ENCODE measurements around the gene CENPM. TPM values are rescaled to one million over a fixed set of nuclear protein-coding genes. Genes with fewer than 3 reads are reported as not detected.

The CENPM gene
- total and polyA plus RNA-seq, 2 experiments from 2014 or later = 50.0 to 61.6 TPM

DNA sequence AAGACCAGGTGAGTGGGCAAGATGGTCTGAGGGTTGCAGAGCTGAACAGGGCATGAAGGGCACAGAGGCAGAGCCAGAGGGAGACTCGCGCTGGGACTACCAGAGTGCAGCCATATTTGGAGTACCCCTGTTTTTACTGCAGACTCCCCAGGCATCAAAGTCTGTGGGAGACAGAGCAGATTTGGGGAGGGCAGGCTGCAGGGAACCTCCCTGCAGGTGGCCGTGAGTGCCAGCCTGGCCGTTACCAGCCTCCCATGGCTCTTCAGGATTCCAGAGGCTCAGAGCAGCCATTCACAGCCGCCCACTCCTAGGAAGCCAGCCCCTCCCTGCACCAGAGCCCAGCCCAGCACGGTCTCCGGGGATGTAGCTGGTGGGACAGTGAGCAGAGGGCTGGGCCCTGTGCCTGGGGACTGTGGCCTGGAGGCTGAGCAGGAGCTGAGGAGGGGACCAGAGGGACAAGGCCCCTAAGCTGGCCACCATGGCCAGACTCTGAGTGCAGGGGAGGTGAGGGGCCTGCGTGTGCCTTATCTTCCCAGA is 22.2 kb upstream of the CENPM start, which contains the start of gene SEPTIN3:
TSS of gene SEPTIN3 (plus strand) at position 334 of the 537 bp plus-strand sequence. CDS start 2,050 bp downstream, outside the sequence.
- Histone ChIP-seq H3K27me3 (ENCODE audit: insufficient read depth) (peaks cover 8% of the 10 kb centered on the region), H2AFZ (no peak within 1 kb of the TSS), H3K9me2 (ENCODE audit: insufficient read depth) (no peaks in the 10 kb centered on the region), H3K4me1 (ENCODE audit: insufficient read depth) (no peaks in the 10 kb centered on the region; the same call in 1 of the 2 replicates), H4K20me1 (replicated peaks; ENCODE audit: insufficient read depth) (no peaks in the 10 kb centered on the region), H3K4me2 (no peak within 1 kb of the TSS), H3K36me3 (ENCODE audit: insufficient read depth) (no peaks in the 10 kb centered on the region), H3F3A (replicated peaks; ENCODE audit: low read depth) (0 out of 2 replicates have a peak, but pooled peaks cover 2% of the 10 kb centered on the region), H3K27ac (ENCODE audit: low read depth) (no peak within 1 kb of the TSS), H3K4me3 (no peak within 1 kb of the TSS), H3K79me2 (replicated peaks; ENCODE audit: insufficient read depth) (no peaks in the 10 kb centered on the region)
- H3K27me3 Mint-ChIP-seq (ENCODE audit: insufficient read depth, low read depth, poor library complexity) = peaks cover 17% of the 10 kb centered on the region
- no peak for DNase-seq (ENCODE audit: low spot score)
- ATAC-seq = peak; percentile 81
- no peak within 1 kb of the TSS for H3K4me3 Mint-ChIP-seq
- peaks cover 9% of the 10 kb centered on the region; the same call in 1 of the 3 replicates for H3K9me3 Mint-ChIP-seq
- H3K4me1 Mint-ChIP-seq = peaks cover 10% of the 10 kb centered on the region; the same call in 2 of the 3 replicates
- no peak within 1 kb of the TSS for H3K27ac Mint-ChIP-seq
- TF ChIP-seq ZNF462 (CRISPR knock-in tag; IDR thresholded peaks at IDR 0.05) = no peak
- TF ChIP-seq JUNB (IDR thresholded peaks at IDR 0.05; ENCODE audit: unreplicated experiment) = no peak
- H3K36me3 Mint-ChIP-seq (ENCODE audit: low read depth) = no peaks in the 10 kb centered on the region

DNA sequence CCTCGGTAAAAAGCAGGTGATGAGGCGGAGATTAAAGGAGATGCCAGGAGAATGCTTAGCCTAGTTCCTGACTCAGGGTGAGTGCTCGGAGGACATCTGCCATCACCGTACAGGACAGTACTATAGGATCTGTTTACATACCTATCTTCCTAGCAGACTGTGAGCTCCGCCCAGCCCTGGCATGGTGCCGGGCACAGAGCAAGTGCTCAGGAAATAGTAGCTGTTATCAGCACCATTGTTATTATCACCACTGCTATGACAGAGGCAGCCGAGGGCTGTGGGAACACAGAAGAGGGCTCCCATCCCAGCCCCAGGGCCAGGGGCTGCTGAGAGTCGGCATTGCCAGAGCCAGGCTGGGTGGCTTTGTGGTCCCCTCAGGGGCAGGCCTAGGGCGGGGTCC is 21.6 kb upstream of the CENPM start:
- no peaks in the 10 kb centered on the region for H3K36me3 ChIP-seq (ENCODE audit: insufficient read depth)
- no peak overlapping the region for H2AFZ ChIP-seq
- TF ChIP-seq ZNF114 (CRISPR knock-in tag; IDR thresholded peaks at IDR 0.05) (no peak), EZH2phosphoT487 (IDR thresholded peaks at IDR 0.05; ENCODE audit: unreplicated experiment) (no peak), JUNB (IDR thresholded peaks at IDR 0.05; ENCODE audit: unreplicated experiment) (no peak), CTCF (conservative IDR thresholded peaks at IDR 0.05; ENCODE audit: low read depth in 2 of 2) (no peak), CREB1 (CRISPR knock-in tag; IDR thresholded peaks at IDR 0.05; ENCODE audit: low read depth) (no peak), ETS1 (IDR thresholded peaks at IDR 0.05) (no peak), ZNF331 (CRISPR knock-in tag; IDR thresholded peaks at IDR 0.05; ENCODE audit: low read depth) (no peak)
- no peaks in the 10 kb centered on the region for H3K79me2 ChIP-seq (replicated peaks; ENCODE audit: insufficient read depth)
- no peaks in the 10 kb centered on the region; the same call in 1 of the 2 replicates for H3K4me1 ChIP-seq (ENCODE audit: insufficient read depth)
- Mint-ChIP-seq H3K27ac (no peak overlapping the region), H3K4me3 (no peak overlapping the region), H3K9me3 (peaks cover 9% of the 10 kb centered on the region; the same call in 1 of the 3 replicates), H3K27me3 (ENCODE audit: insufficient read depth, low read depth, poor library complexity) (peaks cover 15% of the 10 kb centered on the region), H3K4me1 (peaks cover 16% of the 10 kb centered on the region; the same call in 2 of the 3 replicates), H3K36me3 (ENCODE audit: low read depth) (no peaks in the 10 kb centered on the region)
- no peaks in the 10 kb centered on the region for H4K20me1 ChIP-seq (replicated peaks; ENCODE audit: insufficient read depth)
- no peak for ATAC-seq
- H3K9me2 ChIP-seq (ENCODE audit: insufficient read depth) = no peaks in the 10 kb centered on the region
- no peak overlapping the region for H3K27ac ChIP-seq (ENCODE audit: low read depth)
- DNase-seq (ENCODE audit: low spot score) = no peak
- H3K4me3 ChIP-seq = no peak overlapping the region
- H3F3A ChIP-seq (replicated peaks; ENCODE audit: low read depth) = 0 out of 2 replicates have a peak, but pooled peaks cover 2% of the 10 kb centered on the region
- no peak overlapping the region for H3K4me2 ChIP-seq
- H3K27me3 ChIP-seq (ENCODE audit: insufficient read depth) = peaks cover 2% of the 10 kb centered on the region; the same call in 1 of the 2 replicates

Data from GM23338 (cell line).